HCT116 (cell line): ENCODE results near the gene ZNF490. TPM values are rescaled to one million over a fixed set of nuclear protein-coding genes. Genes with fewer than 3 reads are reported as not detected.

Source experiments
- ATAC-seq: fragments of 200-7000 bp; cut with Tn5 transposase; 2 replicates; pipeline ENCODE4 v1.9.1; 2020; ENCODE audit warnings: mild to moderate bottlenecking, moderate library complexity
- BruUV-seq: library from RNA; stranded (reverse); fragments of 400-500 nt; replicated peaks from 2 replicates; lab custom pipeline; 2021; lab: Mats Ljungman, UMichigan
- CTCF ChIA-PET: fragments of 300-600 bp; sonication (Branson Sonifier 250); formaldehyde crosslinking; loops from one replicate; lab custom pipeline; 2021; ENCODE audit warnings: antibody characterized with exemption; lab: Charles Lee
- POLR2A ChIA-PET: fragments of 300-600, 350-600 bp; sonication (Branson Sonifier 250); formaldehyde crosslinking; loops from one replicate; lab custom pipeline; 2021; ENCODE audit warnings: antibody characterized with exemption; lab: Charles Lee
- RAD21 ChIA-PET, 2 experiments: fragments of 300-600 bp; sonication (Branson Sonifier 250); formaldehyde crosslinking; loops; one replicate each; lab custom pipeline; 2023; ENCODE audit warnings: low total read pairs in 2 of 2; ENCODE audit not compliant: uncharacterized antibody in 2 of 2, unreplicated experiment in 2 of 2, low non-redundant PET in 1 of 2; lab: Charles Lee
- DNase-seq: peaks from one replicate; pipeline ENCODE4 v3.0.0-alpha.2; 2010; ENCODE audit warnings: low read depth, low spot score
- H2AFZ ChIP-seq: fragments of 200-600 bp; shearing (Covaris generic), sonication (generic); 2 replicates; pipeline ENCODE4 v1.6.1; 2017; ENCODE audit warnings: low read depth, mixed run types, mixed read lengths, antibody characterized with exemption, low read length; ENCODE audit not compliant: poor library complexity, severe bottlenecking
- H3K27ac ChIP-seq: 2 replicates; pipeline ENCODE4 v1.5.1; 2012; ENCODE audit warnings: low read depth, low read length
- H3K27me3 ChIP-seq: fragments of 200-600 bp; sonication (generic); 2 replicates; pipeline ENCODE4 v1.6.1; 2016; ENCODE audit warnings: mixed run types, low read length, mixed read lengths; ENCODE audit not compliant: insufficient read depth
- H3K36me3 ChIP-seq, 2 experiments: fragments of 200-500 bp in 1 of 2; fragments of 200-600 bp in 1 of 2; sonication (Bioruptor generic) in 1 of 2; sonication (generic) in 1 of 2; 2 replicates each; pipeline versions ENCODE4 v1.5.1 to v1.6.1; 2014 to 2016; ENCODE audit warnings: low read length in 2 of 2, inconsistent platforms in 1 of 2, mixed read lengths in 1 of 2, mixed run types in 1 of 2; ENCODE audit not compliant: insufficient read depth in 2 of 2, control insufficient read depth in 1 of 2
- H3K4me1 ChIP-seq, 2 experiments: fragments of 200-600 bp in 1 of 2; sonication (generic) in 1 of 2; 2 replicates each; pipeline versions ENCODE4 v1.5.1 to v1.6.1; 2012 to 2017; ENCODE audit warnings: low read length in 2 of 2, inconsistent platforms in 1 of 2, mild to moderate bottlenecking in 1 of 2, mixed read lengths in 1 of 2, mixed run types in 1 of 2, moderate library complexity in 1 of 2; ENCODE audit not compliant: insufficient read depth in 2 of 2, control insufficient read depth in 1 of 2
- H3K4me2 ChIP-seq: fragments of 200-600 bp; sonication (generic); 2 replicates; pipeline ENCODE4 v1.6.1; 2017; ENCODE audit warnings: mixed run types, low read length, mixed read lengths
- H3K4me3 ChIP-seq, 2 experiments: fragments of 200-600 bp in 1 of 2; sonication (generic) in 1 of 2; replicated peaks in 1 of 2; 2 replicates each; pipeline ENCODE4 v1.5.1; 2011 to 2016; ENCODE audit warnings: low read length in 2 of 2, control low read depth in 1 of 2, low read depth in 1 of 2, mild to moderate bottlenecking in 1 of 2, mixed read lengths in 1 of 2, mixed run types in 1 of 2
- H3K79me2 ChIP-seq: fragments of 200-600 bp; sonication (generic); 2 replicates; pipeline ENCODE4 v1.6.1; 2017; ENCODE audit warnings: mild to moderate bottlenecking, mixed run types, low read length, moderate library complexity, mixed read lengths; ENCODE audit not compliant: insufficient read depth
- H3K9ac ChIP-seq: fragments of 200-600 bp; sonication (generic); 2 replicates; pipeline ENCODE4 v1.6.1; 2016; ENCODE audit warnings: low read length, mixed read lengths
- H3K9me2 ChIP-seq: fragments of 200-600 bp; sonication (generic), shearing (Covaris generic); 2 replicates; pipeline ENCODE4 v1.6.1; 2017; ENCODE audit warnings: mixed run types, mild to moderate bottlenecking, moderate library complexity; ENCODE audit not compliant: insufficient read depth
- H3K9me3 ChIP-seq, 2 experiments: fragments of 200-500 bp in 1 of 2; fragments of 200-600 bp in 1 of 2; sonication (Bioruptor generic) in 1 of 2; sonication (generic) in 1 of 2; 2 replicates each; pipeline ENCODE4 v1.6.1; 2014 to 2017; ENCODE audit warnings: low read length in 2 of 2, mixed read lengths in 2 of 2, inconsistent platforms in 1 of 2, low read depth in 1 of 2, mild to moderate bottlenecking in 1 of 2, mixed run types in 1 of 2, moderate library complexity in 1 of 2; ENCODE audit not compliant: control insufficient read depth in 1 of 2, insufficient read depth in 1 of 2
- H4K20me1 ChIP-seq: fragments of 200-600 bp; sonication (generic), shearing (Covaris generic); 2 replicates; pipeline ENCODE4 v1.6.1; 2017; ENCODE audit warnings: mixed run types, mild to moderate bottlenecking, moderate library complexity; ENCODE audit not compliant: insufficient read depth
- CBX3 ChIP-seq: IDR thresholded peaks from 2 replicates; pipeline ENCODE4 v1.6.1; 2012; ENCODE audit warnings: low read depth
- CEBPB ChIP-seq: IDR thresholded peaks from 2 replicates; pipeline ENCODE4 v1.6.1; 2012; ENCODE audit warnings: low read depth
- EGR1 ChIP-seq: IDR thresholded peaks from 2 replicates; pipeline ENCODE4 v1.6.1; 2012; ENCODE audit warnings: low read depth
- FOSL1 ChIP-seq: IDR thresholded peaks from 2 replicates; pipeline ENCODE4 v1.6.1; 2012; ENCODE audit warnings: low read depth
- MAX ChIP-seq: IDR thresholded peaks from 2 replicates; pipeline ENCODE4 v1.6.1; 2012
- POLR2A ChIP-seq: IDR thresholded peaks from 2 replicates; pipeline ENCODE4 v1.7.0; 2011; ENCODE audit warnings: borderline replicate concordance; ENCODE audit not compliant: insufficient read depth, insufficient read length; ENCODE audit errors: extremely low read depth
- RAD21 ChIP-seq: IDR thresholded peaks from 2 replicates; pipeline ENCODE4 v1.6.1; 2012; ENCODE audit warnings: low read depth, mild to moderate bottlenecking
- SP1 ChIP-seq: IDR thresholded peaks from 2 replicates; pipeline ENCODE4 v1.6.1; 2012; ENCODE audit warnings: low read depth
- SRF ChIP-seq: IDR thresholded peaks from 2 replicates; pipeline ENCODE4 v1.6.1; 2012; ENCODE audit warnings: low read depth
- TCF7L2 ChIP-seq: IDR thresholded peaks from 2 replicates; pipeline ENCODE4 v1.7.0; 2011; ENCODE audit warnings: borderline replicate concordance, inconsistent platforms; ENCODE audit not compliant: insufficient read depth, insufficient read length; ENCODE audit errors: extremely low read depth
- YY1 ChIP-seq: IDR thresholded peaks from 2 replicates; pipeline ENCODE4 v1.6.1; 2011; ENCODE audit warnings: low read length, low read depth, moderate library complexity, mild to moderate bottlenecking; ENCODE audit not compliant: insufficient replicate concordance; ENCODE audit errors: extremely low read depth
- ZFX ChIP-seq: fragments of 450-650 bp; IDR thresholded peaks from 2 replicates; pipeline ENCODE4 v1.6.1; 2017
- ZNF274 ChIP-seq: fragments of 200-500 bp; sonication (Bioruptor generic); IDR thresholded peaks from 2 replicates; pipeline ENCODE4 v1.6.1; 2014; ENCODE audit warnings: mild to moderate bottlenecking, low read depth, low read length, inconsistent platforms
- intact Hi-C: fragments of 100-400 bp; cut with micrococcal nuclease; formaldehyde crosslinking; loops from 2 replicates; pipeline ENCODE4 v1.10.0; 2022
- total RNA-seq: library from RNA; stranded (reverse); gene quantifications from one replicate; pipeline ENCODE4 v1.2.1, GENCODE V29; 2021; ENCODE audit not compliant: unreplicated experiment
- TF ChIP-seq, protein P1 (sequence below), 3 experiments: fragments of 200-600 bp in 1 of 3; sonication (generic) in 1 of 3; IDR thresholded peaks in 2 of 3; conservative IDR thresholded peaks in 1 of 3; 2 replicates each; pipeline ENCODE4 v1.5.1; 2012 to 2017; ENCODE audit warnings: low read depth in 2 of 3, low read length in 2 of 3, antibody characterized with exemption in 1 of 3, borderline replicate concordance in 1 of 3, control low read depth in 1 of 3, mild to moderate bottlenecking in 1 of 3, mixed read lengths in 1 of 3, mixed run types in 1 of 3, moderate library complexity in 1 of 3; ENCODE audit not compliant: insufficient read depth in 1 of 3
- TF ChIP-seq, protein P2 (sequence below): IDR thresholded peaks from 2 replicates; pipeline ENCODE4 v1.6.1; 2011; ENCODE audit warnings: mild to moderate bottlenecking, low read length, moderate library complexity; ENCODE audit not compliant: insufficient replicate concordance; ENCODE audit errors: extremely low read depth
- TF ChIP-seq, protein P3 (sequence below): IDR thresholded peaks from 2 replicates; pipeline ENCODE4 v1.6.1; 2012

ZNF490 gene
- total RNA-seq, 1 experiment from 2014 or later, result 5.8 TPM

- no peak overlapping the region for H3K27ac ChIP-seq
- DNase-seq (no peak), ATAC-seq (no peak)
- H4K20me1 ChIP-seq, result no peaks in the 10 kb centered on the region
- ChIA-PET CTCF (no interaction called here), RAD21 (interaction anchor here in 1 of 2 experiments (0.6 kb wide), 1 partner anchor 10 kb away, joined by 3 read pairs; no protein-coding TSS in a partner anchor), POLR2A (no interaction called here)
- no peaks in the 10 kb centered on the region for H3K79me2 ChIP-seq
- TF ChIP-seq MAX (no peak), POLR2A (no peak), YY1 (no peak), ZFX (no peak), SRF (no peak), FOSL1 (no peak), TCF7L2 (no peak), CBX3 (no peak), RAD21 (no peak), CEBPB (no peak), SP1 (no peak), EGR1 (no peak), ZNF274 (no peak)
- TF ChIP-seq, protein P1, sequence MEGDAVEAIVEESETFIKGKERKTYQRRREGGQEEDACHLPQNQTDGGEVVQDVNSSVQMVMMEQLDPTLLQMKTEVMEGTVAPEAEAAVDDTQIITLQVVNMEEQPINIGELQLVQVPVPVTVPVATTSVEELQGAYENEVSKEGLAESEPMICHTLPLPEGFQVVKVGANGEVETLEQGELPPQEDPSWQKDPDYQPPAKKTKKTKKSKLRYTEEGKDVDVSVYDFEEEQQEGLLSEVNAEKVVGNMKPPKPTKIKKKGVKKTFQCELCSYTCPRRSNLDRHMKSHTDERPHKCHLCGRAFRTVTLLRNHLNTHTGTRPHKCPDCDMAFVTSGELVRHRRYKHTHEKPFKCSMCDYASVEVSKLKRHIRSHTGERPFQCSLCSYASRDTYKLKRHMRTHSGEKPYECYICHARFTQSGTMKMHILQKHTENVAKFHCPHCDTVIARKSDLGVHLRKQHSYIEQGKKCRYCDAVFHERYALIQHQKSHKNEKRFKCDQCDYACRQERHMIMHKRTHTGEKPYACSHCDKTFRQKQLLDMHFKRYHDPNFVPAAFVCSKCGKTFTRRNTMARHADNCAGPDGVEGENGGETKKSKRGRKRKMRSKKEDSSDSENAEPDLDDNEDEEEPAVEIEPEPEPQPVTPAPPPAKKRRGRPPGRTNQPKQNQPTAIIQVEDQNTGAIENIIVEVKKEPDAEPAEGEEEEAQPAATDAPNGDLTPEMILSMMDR (IDR thresholded peaks at IDR 0.05 in 2 of 3, conservative IDR thresholded peaks at IDR 0.05 in 1 of 3; ENCODE audit: borderline replicate concordance in 1 of 3, insufficient read depth in 1 of 3, low read depth in 2 of 3, low read length in 2 of 3), result no peak
- TF ChIP-seq, protein P2, sequence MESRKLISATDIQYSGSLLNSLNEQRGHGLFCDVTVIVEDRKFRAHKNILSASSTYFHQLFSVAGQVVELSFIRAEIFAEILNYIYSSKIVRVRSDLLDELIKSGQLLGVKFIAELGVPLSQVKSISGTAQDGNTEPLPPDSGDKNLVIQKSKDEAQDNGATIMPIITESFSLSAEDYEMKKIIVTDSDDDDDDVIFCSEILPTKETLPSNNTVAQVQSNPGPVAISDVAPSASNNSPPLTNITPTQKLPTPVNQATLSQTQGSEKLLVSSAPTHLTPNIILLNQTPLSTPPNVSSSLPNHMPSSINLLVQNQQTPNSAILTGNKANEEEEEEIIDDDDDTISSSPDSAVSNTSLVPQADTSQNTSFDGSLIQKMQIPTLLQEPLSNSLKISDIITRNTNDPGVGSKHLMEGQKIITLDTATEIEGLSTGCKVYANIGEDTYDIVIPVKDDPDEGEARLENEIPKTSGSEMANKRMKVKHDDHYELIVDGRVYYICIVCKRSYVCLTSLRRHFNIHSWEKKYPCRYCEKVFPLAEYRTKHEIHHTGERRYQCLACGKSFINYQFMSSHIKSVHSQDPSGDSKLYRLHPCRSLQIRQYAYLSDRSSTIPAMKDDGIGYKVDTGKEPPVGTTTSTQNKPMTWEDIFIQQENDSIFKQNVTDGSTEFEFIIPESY, result no peak
- TF ChIP-seq, protein P3, sequence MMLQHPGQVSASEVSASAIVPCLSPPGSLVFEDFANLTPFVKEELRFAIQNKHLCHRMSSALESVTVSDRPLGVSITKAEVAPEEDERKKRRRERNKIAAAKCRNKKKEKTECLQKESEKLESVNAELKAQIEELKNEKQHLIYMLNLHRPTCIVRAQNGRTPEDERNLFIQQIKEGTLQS, result no peak
- no peak overlapping the region for H3K4me2 ChIP-seq
- intact Hi-C loops, result no loop called here
- no peaks in the 10 kb centered on the region for H3K36me3 ChIP-seq
- H2AFZ ChIP-seq, result no peak overlapping the region
- no peaks in the 10 kb centered on the region for H3K27me3 ChIP-seq
- H3K9ac ChIP-seq, result no peak overlapping the region
- no TSS peak for BruUV-seq
- H3K9me2 ChIP-seq, result no peaks in the 10 kb centered on the region
- H3K9me3 ChIP-seq, result no peaks in the 10 kb centered on the region
- H3K4me3 ChIP-seq, result no peak overlapping the region
- no peaks in the 10 kb centered on the region for H3K4me1 ChIP-seq
Measured at GRCh38 chr19:12596485-12596884, 14.1 kb downstream of the ZNF490 start.
